Measurements from ENCODE around the gene STAT4. TPM values are rescaled to one million over a fixed set of nuclear protein-coding genes. Genes with fewer than 3 reads are reported as not detected.

Gene STAT4
- polyA plus RNA-seq, 1 donor (not counting 4 experiments of a cell fraction or from before 2014, with no cell fraction given) = 2.0 TPM

DNA sequence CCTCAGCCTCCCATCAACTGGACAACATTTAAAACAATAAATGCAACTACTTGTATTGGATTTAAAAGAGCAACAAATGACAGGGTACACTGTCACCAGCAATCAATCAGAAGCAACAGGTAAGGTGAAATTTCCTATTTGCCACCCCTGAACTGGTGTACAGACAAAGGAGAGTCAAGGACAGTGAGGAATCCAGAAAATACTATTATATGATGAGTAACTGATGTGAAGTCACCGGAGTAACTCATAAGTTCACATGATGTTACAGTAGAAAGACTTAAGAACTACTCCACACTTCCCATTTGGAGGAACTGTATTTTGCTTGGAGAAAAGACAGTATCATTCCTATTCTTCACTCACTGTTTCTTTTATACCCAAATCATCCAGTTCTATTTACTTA is 132.7 kb downstream of the STAT4 start:
- dilution Hi-C loops (cut with MboI; ENCODE audit: extremely low pct_ligation_motif_present, low sequenced_read_pairs) = no loop called here
- H3K4me2 ChIP-seq (ENCODE audit: control insufficient read depth, extremely low read depth, insufficient read depth, low read depth, low read length) = no peak overlapping the region
- TF ChIP-seq EZH2 (IDR thresholded peaks at IDR 0.05; ENCODE audit: low read length) = no peak
- TF ChIP-seq, protein P1, sequence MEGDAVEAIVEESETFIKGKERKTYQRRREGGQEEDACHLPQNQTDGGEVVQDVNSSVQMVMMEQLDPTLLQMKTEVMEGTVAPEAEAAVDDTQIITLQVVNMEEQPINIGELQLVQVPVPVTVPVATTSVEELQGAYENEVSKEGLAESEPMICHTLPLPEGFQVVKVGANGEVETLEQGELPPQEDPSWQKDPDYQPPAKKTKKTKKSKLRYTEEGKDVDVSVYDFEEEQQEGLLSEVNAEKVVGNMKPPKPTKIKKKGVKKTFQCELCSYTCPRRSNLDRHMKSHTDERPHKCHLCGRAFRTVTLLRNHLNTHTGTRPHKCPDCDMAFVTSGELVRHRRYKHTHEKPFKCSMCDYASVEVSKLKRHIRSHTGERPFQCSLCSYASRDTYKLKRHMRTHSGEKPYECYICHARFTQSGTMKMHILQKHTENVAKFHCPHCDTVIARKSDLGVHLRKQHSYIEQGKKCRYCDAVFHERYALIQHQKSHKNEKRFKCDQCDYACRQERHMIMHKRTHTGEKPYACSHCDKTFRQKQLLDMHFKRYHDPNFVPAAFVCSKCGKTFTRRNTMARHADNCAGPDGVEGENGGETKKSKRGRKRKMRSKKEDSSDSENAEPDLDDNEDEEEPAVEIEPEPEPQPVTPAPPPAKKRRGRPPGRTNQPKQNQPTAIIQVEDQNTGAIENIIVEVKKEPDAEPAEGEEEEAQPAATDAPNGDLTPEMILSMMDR (optimal IDR thresholded peaks at IDR 0.05 in 1 of 3, IDR thresholded peaks at IDR 0.05 in 1 of 3, conservative IDR thresholded peaks at IDR 0.05 in 1 of 3; ENCODE audit: extremely low read depth in 1 of 3, insufficient read depth in 2 of 3, low read length in 3 of 3) = no peak
- no peaks in the 10 kb centered on the region for H3K9me3 ChIP-seq (ENCODE audit: control insufficient read depth, low read depth, low read length)
- no peak overlapping the region for H3K27ac ChIP-seq (ENCODE audit: control insufficient read depth, insufficient read depth, low read length)
- no peak overlapping the region for H2AFZ ChIP-seq (ENCODE audit: control insufficient read depth, low read length)
- H3K9me1 ChIP-seq (ENCODE audit: control insufficient read depth, extremely low read depth, insufficient read depth, low read length) = no peaks in the 10 kb centered on the region
- H4K20me1 ChIP-seq (ENCODE audit: control insufficient read depth, extremely low read depth, insufficient read depth, low read length) = no peaks in the 10 kb centered on the region
- no peak overlapping the region for H3K9ac ChIP-seq (ENCODE audit: control insufficient read depth, extremely low read depth, insufficient read depth, low read length)
- H3K36me3 ChIP-seq (ENCODE audit: control insufficient read depth in 2 of 2, extremely low read depth in 1 of 2, insufficient read depth in 2 of 2, low read length in 2 of 2) = no peaks in the 10 kb centered on the region
- H3K4me3 ChIP-seq (ENCODE audit: control insufficient read depth in 2 of 3, extremely low read depth in 1 of 3, insufficient read depth in 2 of 3, low read depth in 1 of 3, low read length in 3 of 3) = no peak overlapping the region
- DNase-seq (ENCODE audit: low read depth, low spot score) (no peak), FAIRE-seq (no peak)
- peaks cover 9% of the 10 kb centered on the region for H3K79me2 ChIP-seq (ENCODE audit: control insufficient read depth, insufficient read depth, low read length)
- no peaks in the 10 kb centered on the region for H3K27me3 ChIP-seq (ENCODE audit: control insufficient read depth, extremely low read depth, insufficient read depth, low read length)
- H3K4me1 ChIP-seq (ENCODE audit: control insufficient read depth, extremely low read depth, insufficient read depth, low read length) = peaks cover 14% of the 10 kb centered on the region

DNA sequence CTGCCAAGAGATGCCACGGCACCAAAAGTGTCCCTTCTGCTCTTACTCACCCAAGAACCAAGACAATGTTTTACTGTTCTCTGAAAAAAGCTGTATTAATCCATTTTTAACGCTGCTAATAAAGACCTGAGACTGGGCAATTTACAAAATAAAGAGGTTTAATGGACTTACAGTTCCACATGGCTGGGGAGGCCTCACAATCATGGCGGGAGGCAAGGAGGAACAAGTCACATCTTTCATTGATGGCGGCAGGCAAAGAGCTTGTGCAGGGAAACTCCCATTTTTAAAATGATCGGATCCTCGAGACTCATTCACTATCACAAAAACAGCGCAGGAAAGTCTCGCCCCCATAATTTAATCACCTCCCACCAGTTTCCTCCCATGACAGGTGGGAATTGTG is 135.0 kb downstream of the STAT4 start:
- dilution Hi-C loops (cut with MboI; ENCODE audit: extremely low pct_ligation_motif_present, low sequenced_read_pairs) = no loop called here
- no peak overlapping the region for H3K4me2 ChIP-seq (ENCODE audit: control insufficient read depth, extremely low read depth, insufficient read depth, low read depth, low read length)
- DNase-seq (ENCODE audit: low read depth, low spot score) (no peak), FAIRE-seq (no peak)
- H3K9me3 ChIP-seq (ENCODE audit: control insufficient read depth, low read depth, low read length) = no peaks in the 10 kb centered on the region
- no peak overlapping the region for H2AFZ ChIP-seq (ENCODE audit: control insufficient read depth, low read length)
- H3K4me1 ChIP-seq (ENCODE audit: control insufficient read depth, extremely low read depth, insufficient read depth, low read length) = peaks cover 20% of the 10 kb centered on the region
- H3K4me3 ChIP-seq (ENCODE audit: control insufficient read depth in 2 of 3, extremely low read depth in 1 of 3, insufficient read depth in 2 of 3, low read depth in 1 of 3, low read length in 3 of 3) = no peak overlapping the region
- no peak overlapping the region for H3K9ac ChIP-seq (ENCODE audit: control insufficient read depth, extremely low read depth, insufficient read depth, low read length)
- H3K79me2 ChIP-seq (ENCODE audit: control insufficient read depth, insufficient read depth, low read length) = peaks cover 31% of the 10 kb centered on the region
- TF ChIP-seq, protein P1 (optimal IDR thresholded peaks at IDR 0.05 in 1 of 3, IDR thresholded peaks at IDR 0.05 in 1 of 3, conservative IDR thresholded peaks at IDR 0.05 in 1 of 3; ENCODE audit: extremely low read depth in 1 of 3, insufficient read depth in 2 of 3, low read length in 3 of 3) = no peak
- TF ChIP-seq EZH2 (IDR thresholded peaks at IDR 0.05; ENCODE audit: low read length) = no peak
- no peaks in the 10 kb centered on the region for H3K27me3 ChIP-seq (ENCODE audit: control insufficient read depth, extremely low read depth, insufficient read depth, low read length)
- H4K20me1 ChIP-seq (ENCODE audit: control insufficient read depth, extremely low read depth, insufficient read depth, low read length) = no peaks in the 10 kb centered on the region
- H3K9me1 ChIP-seq (ENCODE audit: control insufficient read depth, extremely low read depth, insufficient read depth, low read length) = no peaks in the 10 kb centered on the region
- peaks cover 0 to 6% of the 10 kb centered on the region in 2 experiments for H3K36me3 ChIP-seq (ENCODE audit: control insufficient read depth in 2 of 2, extremely low read depth in 1 of 2, insufficient read depth in 2 of 2, low read length in 2 of 2)
- no peak overlapping the region for H3K27ac ChIP-seq (ENCODE audit: control insufficient read depth, insufficient read depth, low read length)

All from keratinocyte (primary cell).